HepG2 (cell line): ENCODE results near the gene LAMC3. TPM values are rescaled to one million over a fixed set of nuclear protein-coding genes. Genes with fewer than 3 reads are reported as not detected.

Experiments
- CBFB ChIP-seq: sonication (generic); formaldehyde crosslinking; IDR thresholded peaks from 2 replicates; pipeline ENCODE4 v1.4.0; 2020; ENCODE audit warnings: missing genetic modification reagents
- GPN1 ChIP-seq: sonication (generic); formaldehyde crosslinking; IDR thresholded peaks from 2 replicates; pipeline ENCODE4 v1.5.1; 2020; ENCODE audit warnings: missing genetic modification reagents, borderline replicate concordance
- MXI1 ChIP-seq: IDR thresholded peaks from 3 replicates; pipeline ENCODE4 v1.6.1; 2012; ENCODE audit warnings: low read depth, low read length, inconsistent platforms, borderline replicate concordance
- NR2F2 ChIP-seq: IDR thresholded peaks from 2 replicates; pipeline ENCODE4 v1.6.1; 2012; ENCODE audit warnings: low read depth, inconsistent platforms, borderline replicate concordance
- PPARG ChIP-seq: conservative IDR thresholded peaks from 2 replicates; pipeline ENCODE4 v1.6.1; 2016; ENCODE audit warnings: missing biosample characterization, missing genetic modification reagents
- SAP130 ChIP-seq: IDR thresholded peaks from 2 replicates; pipeline ENCODE4 v1.6.1; 2016; ENCODE audit warnings: low read depth
- SP1 ChIP-seq, 2 experiments: fragments of 450-650 bp in 1 of 2; sonication (generic) in 1 of 2; formaldehyde crosslinking in 1 of 2; IDR thresholded peaks; 2 replicates each; pipeline versions ENCODE4 v1.4.0 to v1.6.1; 2016 to 2020; ENCODE audit warnings: missing genetic modification reagents in 1 of 2
- XBP1 ChIP-seq: sonication (generic); formaldehyde crosslinking; IDR thresholded peaks from 2 replicates; pipeline ENCODE4 v1.5.0; 2020; ENCODE audit warnings: missing genetic modification reagents
- ZNF34 ChIP-seq: sonication (generic); formaldehyde crosslinking; IDR thresholded peaks from 2 replicates; pipeline ENCODE4 v1.4.0; 2020; ENCODE audit warnings: mild to moderate bottlenecking, missing genetic modification reagents, borderline replicate concordance
- ZNF562 ChIP-seq: sonication (generic); formaldehyde crosslinking; IDR thresholded peaks from 2 replicates; pipeline ENCODE4 v1.8.0; 2022; ENCODE audit warnings: missing genetic modification reagents, borderline replicate concordance
- ZNF747 ChIP-seq: sonication (generic); formaldehyde crosslinking; IDR thresholded peaks from 2 replicates; pipeline ENCODE4 v1.8.1; 2023; ENCODE audit warnings: missing genetic modification reagents, mild to moderate bottlenecking, borderline replicate concordance
- ZNF841 ChIP-seq: sonication (generic); formaldehyde crosslinking; IDR thresholded peaks from 2 replicates; pipeline ENCODE4 v1.8.1; 2023; ENCODE audit warnings: missing genetic modification reagents, borderline replicate concordance
- ZSCAN21 ChIP-seq: sonication (generic); formaldehyde crosslinking; IDR thresholded peaks from 2 replicates; pipeline ENCODE4 v1.8.0; 2022; ENCODE audit warnings: mild to moderate bottlenecking, missing genetic modification reagents, moderate library complexity, borderline replicate concordance
- polyA plus RNA-seq, 8 experiments: library from polyadenylated mRNA; depleted of rRNA in 3 of 8; stranded (reverse) in 7 of 8; unstranded in 1 of 8; fragments of >200 nt; fragmentation: Illumina TruSeq in 4 of 8; extraction: Trizol in 4 of 8; gene quantifications; 2 replicates each; pipeline versions ENCODE4 v1.2.1 to v1.2.3, GENCODE V29; 2011 to 2016; ENCODE audit warnings: low read depth in 4 of 8, missing spikeins in 1 of 8, mixed read lengths in 1 of 8; ENCODE audit not compliant: insufficient read depth in 1 of 8
- total RNA-seq, 5 experiments: library from RNA; depleted of rRNA; stranded (reverse); fragments of >200 nt; fragmentation: Illumina TruSeq; extraction: Trizol; gene quantifications; 2 replicates each; pipeline ENCODE4 v1.2.3, GENCODE V29; 2016; ENCODE audit warnings: low read depth in 1 of 5
- TF ChIP-seq, protein P1 (sequence below): IDR thresholded peaks from 2 replicates; pipeline ENCODE4 v1.4.0; 2020; ENCODE audit warnings: mild to moderate bottlenecking, missing genetic modification reagents
- TF ChIP-seq, protein P2 (sequence below): sonication (generic); formaldehyde crosslinking; IDR thresholded peaks from 2 replicates; pipeline ENCODE4 v1.8.0; 2022; ENCODE audit warnings: missing genetic modification reagents, mild to moderate bottlenecking, moderate library complexity, borderline replicate concordance
- TF ChIP-seq, protein P3 (sequence below): sonication (generic); formaldehyde crosslinking; IDR thresholded peaks from 2 replicates; pipeline ENCODE4 v1.4.0; 2020; ENCODE audit warnings: mild to moderate bottlenecking, missing genetic modification reagents
- TF ChIP-seq, protein P4 (sequence below): IDR thresholded peaks from 2 replicates; pipeline ENCODE4 v1.6.1; 2016; ENCODE audit warnings: missing biosample characterization, missing genetic modification reagents, low read depth
- TF ChIP-seq, protein P5 (sequence below): sonication (generic); formaldehyde crosslinking; IDR thresholded peaks from 2 replicates; pipeline ENCODE4 v1.8.1; 2022; ENCODE audit warnings: low read depth, mild to moderate bottlenecking, missing genetic modification reagents

Gene LAMC3
- total and polyA plus RNA-seq, 2 of the 13 experiments (the other 11 are each of a cell fraction or from before 2014, with no cell fraction given) = 0.07 to 0.57 TPM

DNA sequence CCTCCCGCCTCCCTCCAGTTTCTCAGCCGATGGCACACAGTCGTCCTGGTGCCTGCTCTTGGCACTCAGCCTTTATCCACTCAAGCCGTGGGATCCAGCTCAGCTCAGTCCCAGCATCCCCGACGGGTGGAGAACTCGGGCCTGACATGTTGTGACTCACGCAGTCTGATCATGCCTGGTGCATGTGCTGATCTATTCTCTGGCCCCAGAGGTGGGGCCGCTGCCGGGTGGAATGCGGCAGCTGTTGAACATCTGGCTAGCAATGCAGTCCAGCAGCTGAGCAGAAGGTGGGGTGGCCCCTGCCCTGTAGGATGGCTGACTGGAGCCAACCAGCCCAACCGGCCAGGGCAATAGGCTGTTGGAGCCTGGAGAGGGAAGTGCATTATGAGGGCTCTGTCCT lies 85.6 kb downstream of the LAMC3 start (continued):
- no peak for TF ChIP-seq ZNF841 (CRISPR knock-in tag)
- TF ChIP-seq, protein P1, sequence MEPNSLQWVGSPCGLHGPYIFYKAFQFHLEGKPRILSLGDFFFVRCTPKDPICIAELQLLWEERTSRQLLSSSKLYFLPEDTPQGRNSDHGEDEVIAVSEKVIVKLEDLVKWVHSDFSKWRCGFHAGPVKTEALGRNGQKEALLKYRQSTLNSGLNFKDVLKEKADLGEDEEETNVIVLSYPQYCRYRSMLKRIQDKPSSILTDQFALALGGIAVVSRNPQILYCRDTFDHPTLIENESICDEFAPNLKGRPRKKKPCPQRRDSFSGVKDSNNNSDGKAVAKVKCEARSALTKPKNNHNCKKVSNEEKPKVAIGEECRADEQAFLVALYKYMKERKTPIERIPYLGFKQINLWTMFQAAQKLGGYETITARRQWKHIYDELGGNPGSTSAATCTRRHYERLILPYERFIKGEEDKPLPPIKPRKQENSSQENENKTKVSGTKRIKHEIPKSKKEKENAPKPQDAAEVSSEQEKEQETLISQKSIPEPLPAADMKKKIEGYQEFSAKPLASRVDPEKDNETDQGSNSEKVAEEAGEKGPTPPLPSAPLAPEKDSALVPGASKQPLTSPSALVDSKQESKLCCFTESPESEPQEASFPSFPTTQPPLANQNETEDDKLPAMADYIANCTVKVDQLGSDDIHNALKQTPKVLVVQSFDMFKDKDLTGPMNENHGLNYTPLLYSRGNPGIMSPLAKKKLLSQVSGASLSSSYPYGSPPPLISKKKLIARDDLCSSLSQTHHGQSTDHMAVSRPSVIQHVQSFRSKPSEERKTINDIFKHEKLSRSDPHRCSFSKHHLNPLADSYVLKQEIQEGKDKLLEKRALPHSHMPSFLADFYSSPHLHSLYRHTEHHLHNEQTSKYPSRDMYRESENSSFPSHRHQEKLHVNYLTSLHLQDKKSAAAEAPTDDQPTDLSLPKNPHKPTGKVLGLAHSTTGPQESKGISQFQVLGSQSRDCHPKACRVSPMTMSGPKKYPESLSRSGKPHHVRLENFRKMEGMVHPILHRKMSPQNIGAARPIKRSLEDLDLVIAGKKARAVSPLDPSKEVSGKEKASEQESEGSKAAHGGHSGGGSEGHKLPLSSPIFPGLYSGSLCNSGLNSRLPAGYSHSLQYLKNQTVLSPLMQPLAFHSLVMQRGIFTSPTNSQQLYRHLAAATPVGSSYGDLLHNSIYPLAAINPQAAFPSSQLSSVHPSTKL (CRISPR knock-in tag) = peak; percentile 27
- TF ChIP-seq XBP1 (CRISPR knock-in tag) = no peak
- TF ChIP-seq ZNF562 (CRISPR knock-in tag) = no peak
- no peak for TF ChIP-seq GPN1 (CRISPR knock-in tag)
- no peak for TF ChIP-seq ZNF34 (CRISPR knock-in tag)
- 0 out of 3 replicates have a peak, but pooled peaks have one; percentile 17 for TF ChIP-seq MXI1
- TF ChIP-seq, protein P2, sequence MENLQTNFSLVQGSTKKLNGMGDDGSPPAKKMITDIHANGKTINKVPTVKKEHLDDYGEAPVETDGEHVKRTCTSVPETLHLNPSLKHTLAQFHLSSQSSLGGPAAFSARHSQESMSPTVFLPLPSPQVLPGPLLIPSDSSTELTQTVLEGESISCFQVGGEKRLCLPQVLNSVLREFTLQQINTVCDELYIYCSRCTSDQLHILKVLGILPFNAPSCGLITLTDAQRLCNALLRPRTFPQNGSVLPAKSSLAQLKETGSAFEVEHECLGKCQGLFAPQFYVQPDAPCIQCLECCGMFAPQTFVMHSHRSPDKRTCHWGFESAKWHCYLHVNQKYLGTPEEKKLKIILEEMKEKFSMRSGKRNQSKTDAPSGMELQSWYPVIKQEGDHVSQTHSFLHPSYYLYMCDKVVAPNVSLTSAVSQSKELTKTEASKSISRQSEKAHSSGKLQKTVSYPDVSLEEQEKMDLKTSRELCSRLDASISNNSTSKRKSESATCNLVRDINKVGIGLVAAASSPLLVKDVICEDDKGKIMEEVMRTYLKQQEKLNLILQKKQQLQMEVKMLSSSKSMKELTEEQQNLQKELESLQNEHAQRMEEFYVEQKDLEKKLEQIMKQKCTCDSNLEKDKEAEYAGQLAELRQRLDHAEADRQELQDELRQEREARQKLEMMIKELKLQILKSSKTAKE (CRISPR knock-in tag) = no peak
- TF ChIP-seq, protein P3, sequence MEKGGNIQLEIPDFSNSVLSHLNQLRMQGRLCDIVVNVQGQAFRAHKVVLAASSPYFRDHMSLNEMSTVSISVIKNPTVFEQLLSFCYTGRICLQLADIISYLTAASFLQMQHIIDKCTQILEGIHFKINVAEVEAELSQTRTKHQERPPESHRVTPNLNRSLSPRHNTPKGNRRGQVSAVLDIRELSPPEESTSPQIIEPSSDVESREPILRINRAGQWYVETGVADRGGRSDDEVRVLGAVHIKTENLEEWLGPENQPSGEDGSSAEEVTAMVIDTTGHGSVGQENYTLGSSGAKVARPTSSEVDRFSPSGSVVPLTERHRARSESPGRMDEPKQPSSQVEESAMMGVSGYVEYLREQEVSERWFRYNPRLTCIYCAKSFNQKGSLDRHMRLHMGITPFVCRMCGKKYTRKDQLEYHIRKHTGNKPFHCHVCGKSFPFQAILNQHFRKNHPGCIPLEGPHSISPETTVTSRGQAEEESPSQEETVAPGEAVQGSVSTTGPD (CRISPR knock-in tag) = no peak
- TF ChIP-seq NR2F2 = no peak
- no peak for TF ChIP-seq CBFB (CRISPR knock-in tag)
- TF ChIP-seq, protein P4, sequence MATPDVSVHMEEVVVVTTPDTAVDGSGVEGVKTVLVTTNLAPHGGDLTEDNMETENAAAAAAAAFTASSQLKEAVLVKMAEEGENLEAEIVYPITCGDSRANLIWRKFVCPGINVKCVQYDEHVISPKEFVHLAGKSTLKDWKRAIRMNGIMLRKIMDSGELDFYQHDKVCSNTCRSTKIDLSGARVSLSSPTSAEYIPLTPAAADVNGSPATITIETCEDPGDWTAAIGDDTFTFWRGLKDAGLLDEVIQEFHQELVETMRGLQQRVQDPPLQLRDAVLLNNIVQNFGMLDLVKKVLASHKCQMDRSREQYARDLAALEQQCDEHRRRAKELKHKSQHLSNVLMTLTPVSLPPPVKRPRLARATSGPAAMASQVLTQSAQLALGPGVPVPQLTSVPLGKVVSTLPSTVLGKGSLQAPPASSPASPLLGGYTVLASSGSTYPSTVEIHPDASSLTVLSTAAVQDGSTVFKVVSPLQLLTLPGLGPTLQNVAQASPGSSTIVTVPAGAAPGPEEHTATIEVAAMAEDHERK (CRISPR knock-in tag) = no peak
- TF ChIP-seq, protein P5, sequence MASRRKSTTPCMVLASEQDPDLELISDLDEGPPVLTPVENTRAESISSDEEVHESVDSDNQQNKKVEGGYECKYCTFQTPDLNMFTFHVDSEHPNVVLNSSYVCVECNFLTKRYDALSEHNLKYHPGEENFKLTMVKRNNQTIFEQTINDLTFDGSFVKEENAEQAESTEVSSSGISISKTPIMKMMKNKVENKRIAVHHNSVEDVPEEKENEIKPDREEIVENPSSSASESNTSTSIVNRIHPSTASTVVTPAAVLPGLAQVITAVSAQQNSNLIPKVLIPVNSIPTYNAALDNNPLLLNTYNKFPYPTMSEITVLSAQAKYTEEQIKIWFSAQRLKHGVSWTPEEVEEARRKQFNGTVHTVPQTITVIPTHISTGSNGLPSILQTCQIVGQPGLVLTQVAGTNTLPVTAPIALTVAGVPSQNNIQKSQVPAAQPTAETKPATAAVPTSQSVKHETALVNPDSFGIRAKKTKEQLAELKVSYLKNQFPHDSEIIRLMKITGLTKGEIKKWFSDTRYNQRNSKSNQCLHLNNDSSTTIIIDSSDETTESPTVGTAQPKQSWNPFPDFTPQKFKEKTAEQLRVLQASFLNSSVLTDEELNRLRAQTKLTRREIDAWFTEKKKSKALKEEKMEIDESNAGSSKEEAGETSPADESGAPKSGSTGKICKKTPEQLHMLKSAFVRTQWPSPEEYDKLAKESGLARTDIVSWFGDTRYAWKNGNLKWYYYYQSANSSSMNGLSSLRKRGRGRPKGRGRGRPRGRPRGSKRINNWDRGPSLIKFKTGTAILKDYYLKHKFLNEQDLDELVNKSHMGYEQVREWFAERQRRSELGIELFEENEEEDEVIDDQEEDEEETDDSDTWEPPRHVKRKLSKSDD (CRISPR knock-in tag) = no peak
- no peak for TF ChIP-seq ZSCAN21 (CRISPR knock-in tag)
- TF ChIP-seq ZNF747 (CRISPR knock-in tag) = no peak
- TF ChIP-seq SAP130 (CRISPR knock-in tag) = peak; percentile 51; the same call in 1 of the 2 replicates
- no peak for TF ChIP-seq PPARG (CRISPR knock-in tag)
- no peak for TF ChIP-seq SP1 (IDR thresholded peaks at IDR 0.05)
- TF ChIP-seq SP1 (CRISPR knock-in tag; IDR thresholded peaks at IDR 0.05) = no peak
